HG03432 (cell line): ENCODE data around the gene LEMD3.

Experiments
- ATAC-seq: cut with Tn5 transposase; IDR thresholded peaks from one replicate; pipeline ENCODE4 v1.9.1; 2021; ENCODE audit warnings: mild to moderate bottlenecking, moderate library complexity; ENCODE audit not compliant: unreplicated experiment

LEMD3 gene

GRCh38 chr12:65168681-65169319 is 583 bp upstream of the LEMD3 start:
- peak; percentile 1 for ATAC-seq

GRCh38 chr12:65170209-65170881 is 962 bp downstream of the LEMD3 start:
- peak; percentile 57 for ATAC-seq

- no peak for ATAC-seq
These were observed 1.7 kb downstream of the LEMD3 start for GRCh38 chr12:65171073-65171472.

GRCh38 chr12:65171870-65172269 is 2.5 kb downstream of the LEMD3 start:
- ATAC-seq: no peak

GRCh38 chr12:65175385-65175784 is 6.0 kb downstream of the LEMD3 start:
- no peak for ATAC-seq

- ATAC-seq: no peak
These were observed 12.8 kb downstream of the LEMD3 start for GRCh38 chr12:65182012-65182739.

GRCh38 chr12:65184176-65184857 is 14.9 kb downstream of the LEMD3 start:
- ATAC-seq: no peak

- ATAC-seq: no peak
These were observed 15.5 kb downstream of the LEMD3 start for GRCh38 chr12:65184858-65185229.

- ATAC-seq: no peak
These were observed 18.3 kb downstream of the LEMD3 start for GRCh38 chr12:65187665-65188064.

- peak; percentile 49 for ATAC-seq
These were observed 18.9 kb downstream of the LEMD3 start for GRCh38 chr12:65188179-65188701.

GRCh38 chr12:65189028-65189718 is 19.8 kb downstream of the LEMD3 start:
- ATAC-seq: peak; percentile 96

GRCh38 chr12:65192963-65193516 is 23.7 kb downstream of the LEMD3 start:
- no peak for ATAC-seq

- ATAC-seq: no peak
These were observed 25.6 kb downstream of the LEMD3 start for GRCh38 chr12:65194949-65195348.

- ATAC-seq: no peak
These were observed 26.1 kb downstream of the LEMD3 start for GRCh38 chr12:65195387-65196055.

- no peak for ATAC-seq
These were observed 27.6 kb downstream of the LEMD3 start for GRCh38 chr12:65196762-65197567.

- ATAC-seq: no peak
These were observed 30.2 kb downstream of the LEMD3 start for GRCh38 chr12:65199604-65200003.

- ATAC-seq: no peak
These were observed 30.8 kb downstream of the LEMD3 start for GRCh38 chr12:65200007-65200665.

GRCh38 chr12:65203376-65203775 is 34.0 kb downstream of the LEMD3 start:
- ATAC-seq: no peak
